ENCODE results near the gene C6orf163.
A peak's percentile ranks its signal among the peaks of the same experiment; 100 is the strongest.

The C6orf163 gene

DNA sequence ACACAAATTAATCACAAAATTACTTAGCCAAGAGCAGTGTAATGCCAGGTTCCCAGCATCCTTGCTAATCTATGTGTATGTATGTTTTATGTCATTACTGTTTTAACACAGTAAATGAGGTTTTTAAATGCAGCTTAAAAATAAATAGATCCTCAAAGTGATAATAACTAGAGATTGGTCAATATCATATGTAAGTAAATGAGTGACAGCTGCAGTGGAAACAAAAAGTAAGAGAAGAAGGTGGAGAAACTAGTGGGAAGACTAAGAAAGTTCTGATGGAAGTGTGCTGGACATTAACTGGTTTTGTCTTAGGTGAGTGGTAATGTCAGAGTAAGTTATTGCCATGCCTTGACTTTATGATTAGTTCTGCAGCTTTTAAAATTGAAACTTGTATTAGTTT is 13.7 kb upstream of the C6orf163 start:
- Histone ChIP-seq H3K4me3 (no peak overlapping the region), H3K9me3 (ENCODE audit: low read depth, low read length) (no peaks in the 10 kb centered on the region), H3K36me3 (ENCODE audit: insufficient read depth, low read length) (no peaks in the 10 kb centered on the region), H3K9ac (ENCODE audit: insufficient read length) (no peak overlapping the region), H3K27ac (no peak overlapping the region)
- DNase-seq (ENCODE audit: low read depth, low spot score) = no peak
- TF ChIP-seq FOXP2 (optimal IDR thresholded peaks at IDR 0.05; ENCODE audit: control extremely low read depth, extremely low read length, insufficient read depth) (no peak), POLR2AphosphoS5 (IDR thresholded peaks at IDR 0.05; ENCODE audit: borderline replicate concordance, low read depth, low read length) (no peak), EZH2 (IDR thresholded peaks at IDR 0.05) (no peak)

DNA sequence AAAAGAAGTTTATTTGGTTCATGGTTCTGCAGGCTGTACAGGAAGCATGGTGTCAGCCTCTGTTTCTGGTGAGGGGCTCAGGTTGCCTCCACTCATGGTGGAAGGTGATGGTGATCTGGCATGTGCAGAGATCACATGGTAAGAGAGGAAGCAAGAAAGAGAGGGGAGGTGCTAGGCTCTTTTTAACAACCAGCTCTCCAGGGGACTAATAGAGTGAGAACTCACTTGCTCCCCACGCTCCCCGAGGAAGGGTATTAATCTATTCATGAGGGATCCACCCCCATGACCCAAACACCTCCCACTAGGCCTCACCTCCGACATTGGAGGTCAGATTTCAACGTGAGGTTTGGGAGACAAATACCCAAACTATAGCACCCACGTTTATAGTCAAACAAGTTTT is 11.6 kb upstream of the C6orf163 start:
- no peaks in the 10 kb centered on the region for H3K9me3 ChIP-seq (ENCODE audit: low read depth, low read length)
- no peak overlapping the region for H3K9ac ChIP-seq (ENCODE audit: insufficient read length)
- no peak overlapping the region for H3K4me3 ChIP-seq
- H3K36me3 ChIP-seq (ENCODE audit: insufficient read depth, low read length) = no peaks in the 10 kb centered on the region
- no peak overlapping the region for H3K27ac ChIP-seq
- TF ChIP-seq POLR2AphosphoS5 (IDR thresholded peaks at IDR 0.05; ENCODE audit: borderline replicate concordance, low read depth, low read length) = no peak
- TF ChIP-seq FOXP2 (optimal IDR thresholded peaks at IDR 0.05; ENCODE audit: control extremely low read depth, extremely low read length, insufficient read depth) = no peak
- no peak for TF ChIP-seq EZH2 (IDR thresholded peaks at IDR 0.05)
- no peak for DNase-seq (ENCODE audit: low read depth, low spot score)

DNA sequence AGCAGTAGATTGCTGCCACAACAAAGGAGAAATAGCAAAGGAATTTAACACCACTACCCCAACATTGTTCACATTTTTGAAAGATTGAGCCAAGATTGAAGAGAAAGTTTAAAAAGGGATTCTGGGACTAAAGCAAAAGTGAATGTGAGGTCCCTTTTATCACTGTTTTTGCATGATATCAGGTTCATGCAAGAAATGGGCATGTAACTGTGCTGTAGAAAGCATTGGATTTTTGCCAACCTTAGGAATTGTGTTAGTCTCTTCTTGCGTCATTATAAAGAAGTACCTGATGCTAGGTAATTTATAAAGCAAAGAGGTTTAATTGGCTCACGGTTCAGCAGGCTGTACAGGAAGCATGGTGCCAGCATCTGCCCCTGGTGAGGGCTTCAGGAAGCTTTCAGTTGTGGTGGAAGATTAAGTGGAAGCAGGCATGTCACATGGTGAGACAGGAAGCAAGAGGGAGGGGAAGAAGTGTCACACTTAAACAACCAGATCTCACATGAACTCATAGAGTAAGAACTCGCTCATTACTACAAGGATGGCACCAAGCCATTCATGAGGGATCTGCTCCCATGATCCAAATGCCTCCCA is 10.9 kb upstream of the C6orf163 start:
- no peak overlapping the region for H3K9ac ChIP-seq (ENCODE audit: insufficient read length)
- no peak overlapping the region for H3K4me3 ChIP-seq
- TF ChIP-seq EZH2 (IDR thresholded peaks at IDR 0.05) (no peak), FOXP2 (optimal IDR thresholded peaks at IDR 0.05; ENCODE audit: control extremely low read depth, extremely low read length, insufficient read depth) (no peak), POLR2AphosphoS5 (IDR thresholded peaks at IDR 0.05; ENCODE audit: borderline replicate concordance, low read depth, low read length) (no peak)
- no peak overlapping the region for H3K27ac ChIP-seq
- H3K9me3 ChIP-seq (ENCODE audit: low read depth, low read length) = no peaks in the 10 kb centered on the region
- DNase-seq (ENCODE audit: low read depth, low spot score) = peak; percentile 26
- no peaks in the 10 kb centered on the region for H3K36me3 ChIP-seq (ENCODE audit: insufficient read depth, low read length)

DNA sequence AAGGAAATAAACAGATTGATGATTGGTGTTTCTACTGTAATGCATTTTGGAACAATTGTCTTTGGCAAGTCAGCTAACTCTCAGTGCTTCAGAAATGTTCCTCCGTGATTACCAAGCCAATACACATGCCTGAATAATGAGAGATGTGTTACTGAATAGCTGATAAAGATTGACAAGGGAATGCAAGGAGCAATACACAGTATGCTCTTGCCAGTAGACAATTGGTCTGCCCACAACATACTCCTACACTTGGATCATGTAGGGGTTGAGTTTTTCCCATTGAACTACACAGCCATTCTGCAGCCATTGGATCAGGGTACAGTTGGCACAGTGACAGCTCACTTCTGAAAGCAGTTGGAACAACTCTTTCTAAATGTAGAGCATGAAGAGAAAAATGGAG is 9.9 kb upstream of the C6orf163 start:
- Histone ChIP-seq H3K27ac (no peak overlapping the region), H3K9ac (ENCODE audit: insufficient read length) (no peak overlapping the region), H3K36me3 (ENCODE audit: insufficient read depth, low read length) (no peaks in the 10 kb centered on the region), H3K4me3 (no peak overlapping the region), H3K9me3 (ENCODE audit: low read depth, low read length) (no peaks in the 10 kb centered on the region)
- TF ChIP-seq EZH2 (IDR thresholded peaks at IDR 0.05) (no peak), POLR2AphosphoS5 (IDR thresholded peaks at IDR 0.05; ENCODE audit: borderline replicate concordance, low read depth, low read length) (no peak), FOXP2 (optimal IDR thresholded peaks at IDR 0.05; ENCODE audit: control extremely low read depth, extremely low read length, insufficient read depth) (no peak)
- no peak for DNase-seq (ENCODE audit: low read depth, low spot score)

DNA sequence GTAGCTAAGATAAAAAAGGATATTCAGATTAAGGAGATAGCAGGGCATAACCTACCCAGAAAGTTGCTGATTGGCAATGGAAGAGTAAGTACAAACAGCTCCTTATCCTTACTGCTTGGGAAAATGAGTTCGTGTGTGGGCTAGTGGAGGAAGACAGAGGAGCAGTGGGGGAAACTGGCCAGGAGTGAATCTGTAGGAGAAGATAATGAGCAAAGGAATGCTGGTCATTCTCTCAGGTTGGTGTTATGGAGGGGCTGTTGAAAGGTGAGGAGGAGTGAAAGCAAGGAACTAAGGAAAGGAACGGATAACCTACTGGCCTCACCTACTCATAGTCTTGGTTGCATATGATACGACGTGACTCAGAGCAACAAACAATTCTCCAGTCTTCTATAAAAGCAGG is 8.2 kb upstream of the C6orf163 start:
- Histone ChIP-seq H3K27ac (no peak overlapping the region), H3K36me3 (ENCODE audit: insufficient read depth, low read length) (no peaks in the 10 kb centered on the region), H3K4me3 (no peak overlapping the region), H3K9me3 (ENCODE audit: low read depth, low read length) (no peaks in the 10 kb centered on the region), H3K9ac (ENCODE audit: insufficient read length) (no peak overlapping the region)
- no peak for DNase-seq (ENCODE audit: low read depth, low spot score)
- TF ChIP-seq POLR2AphosphoS5 (IDR thresholded peaks at IDR 0.05; ENCODE audit: borderline replicate concordance, low read depth, low read length) (no peak), EZH2 (IDR thresholded peaks at IDR 0.05) (no peak), FOXP2 (optimal IDR thresholded peaks at IDR 0.05; ENCODE audit: control extremely low read depth, extremely low read length, insufficient read depth) (no peak)

DNA sequence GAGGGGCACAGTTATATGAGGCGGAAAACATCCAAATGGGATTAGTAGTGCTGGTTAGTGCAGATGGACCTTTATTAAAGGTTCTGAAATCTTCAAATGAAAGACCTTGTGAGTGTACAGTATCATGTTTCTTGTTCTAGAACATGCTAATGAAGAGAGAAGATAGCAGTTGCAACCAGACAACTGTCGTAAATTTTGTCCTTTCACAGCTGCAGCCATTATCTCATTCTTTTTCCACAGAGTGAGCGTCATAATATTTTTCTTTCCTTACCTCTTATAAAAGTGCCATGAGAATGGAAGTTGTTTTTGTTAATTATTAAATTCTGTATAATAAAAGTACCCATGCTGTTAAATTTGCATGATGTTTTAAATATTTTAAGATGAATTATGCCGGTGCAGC is 4.4 kb upstream of the C6orf163 start:
- H3K9ac ChIP-seq (ENCODE audit: insufficient read length) = no peak overlapping the region
- H3K9me3 ChIP-seq (ENCODE audit: low read depth, low read length) = no peaks in the 10 kb centered on the region
- H3K27ac ChIP-seq = no peak overlapping the region
- no peak for DNase-seq (ENCODE audit: low read depth, low spot score)
- TF ChIP-seq FOXP2 (optimal IDR thresholded peaks at IDR 0.05; ENCODE audit: control extremely low read depth, extremely low read length, insufficient read depth) = no peak
- TF ChIP-seq EZH2 (IDR thresholded peaks at IDR 0.05) = no peak
- no peak for TF ChIP-seq POLR2AphosphoS5 (IDR thresholded peaks at IDR 0.05; ENCODE audit: borderline replicate concordance, low read depth, low read length)
- H3K4me3 ChIP-seq = no peak overlapping the region
- H3K36me3 ChIP-seq (ENCODE audit: insufficient read depth, low read length) = no peaks in the 10 kb centered on the region

DNA sequence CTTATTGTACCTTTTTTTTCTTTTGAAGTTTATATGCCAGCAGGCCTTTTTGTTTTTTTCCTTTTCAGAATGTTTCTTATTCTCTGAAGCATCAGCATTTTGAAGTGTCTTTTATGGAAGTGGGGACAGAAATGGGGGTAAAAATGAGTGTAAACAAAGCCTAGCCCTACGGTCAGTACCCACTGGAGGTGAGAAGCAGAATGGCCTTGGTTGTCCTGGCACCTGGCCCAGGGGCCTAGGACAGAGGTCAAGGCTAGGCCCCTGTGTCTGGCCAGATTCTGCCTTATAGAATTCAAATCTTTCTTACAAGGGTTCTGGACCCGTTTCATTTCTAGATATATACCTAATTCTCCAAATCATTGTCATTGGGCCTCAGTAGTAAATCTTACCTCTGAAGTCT is 3.5 kb upstream of the C6orf163 start:
- DNase-seq (ENCODE audit: low read depth, low spot score) = no peak
- Histone ChIP-seq H3K27ac (no peak overlapping the region), H3K4me3 (no peak overlapping the region), H3K36me3 (ENCODE audit: insufficient read depth, low read length) (no peaks in the 10 kb centered on the region), H3K9ac (ENCODE audit: insufficient read length) (no peak overlapping the region), H3K9me3 (ENCODE audit: low read depth, low read length) (no peaks in the 10 kb centered on the region)
- TF ChIP-seq FOXP2 (optimal IDR thresholded peaks at IDR 0.05; ENCODE audit: control extremely low read depth, extremely low read length, insufficient read depth) = no peak
- no peak for TF ChIP-seq EZH2 (IDR thresholded peaks at IDR 0.05)
- TF ChIP-seq POLR2AphosphoS5 (IDR thresholded peaks at IDR 0.05; ENCODE audit: borderline replicate concordance, low read depth, low read length) = no peak

DNA sequence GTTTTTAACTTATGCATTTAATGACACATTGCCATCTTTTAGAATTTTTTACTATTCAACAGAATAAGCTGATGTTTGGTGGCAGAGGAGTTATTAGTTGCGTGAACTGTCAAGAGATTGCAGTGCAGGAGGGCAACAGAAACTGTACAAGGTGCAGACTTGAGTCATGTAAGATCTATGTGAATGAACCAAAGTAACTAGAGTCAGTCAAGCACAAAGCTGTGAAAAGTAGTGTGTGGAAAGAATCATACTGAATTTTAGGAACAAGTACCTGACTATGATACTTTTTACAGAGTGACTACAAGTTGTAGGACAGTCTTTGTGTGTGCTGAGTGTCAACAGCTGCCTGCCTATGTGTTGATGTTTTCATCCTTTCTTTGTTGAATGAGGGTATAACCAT is 2.7 kb upstream of the C6orf163 start:
- Histone ChIP-seq H3K9ac (ENCODE audit: insufficient read length) (no peak overlapping the region), H3K36me3 (ENCODE audit: insufficient read depth, low read length) (no peaks in the 10 kb centered on the region), H3K27ac (no peak overlapping the region), H3K4me3 (no peak overlapping the region), H3K9me3 (ENCODE audit: low read depth, low read length) (no peaks in the 10 kb centered on the region)
- TF ChIP-seq POLR2AphosphoS5 (IDR thresholded peaks at IDR 0.05; ENCODE audit: borderline replicate concordance, low read depth, low read length) (no peak), FOXP2 (optimal IDR thresholded peaks at IDR 0.05; ENCODE audit: control extremely low read depth, extremely low read length, insufficient read depth) (no peak), EZH2 (IDR thresholded peaks at IDR 0.05) (no peak)
- DNase-seq (ENCODE audit: low read depth, low spot score) = no peak

DNA sequence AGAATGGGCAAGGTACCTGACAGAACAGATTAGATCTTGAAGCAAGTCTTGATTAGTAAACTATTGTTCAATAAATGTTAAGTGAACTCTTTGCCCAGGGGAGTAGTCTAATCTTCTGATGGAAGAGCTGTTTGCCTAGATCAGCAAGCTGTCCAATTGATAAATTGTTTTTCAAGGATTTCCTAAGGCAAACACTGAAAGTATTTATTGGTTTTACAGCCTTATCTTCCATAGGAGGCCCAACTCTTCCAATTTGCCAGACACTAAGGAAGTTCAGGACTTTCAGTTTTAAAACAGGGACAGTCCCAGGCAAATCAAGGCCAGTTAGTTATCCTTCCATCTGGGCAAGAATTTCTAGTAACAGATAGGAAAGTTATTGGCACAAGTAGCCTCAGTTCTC is 1.8 kb upstream of the C6orf163 start:
- H3K36me3 ChIP-seq (ENCODE audit: insufficient read depth, low read length) = no peaks in the 10 kb centered on the region
- TF ChIP-seq POLR2AphosphoS5 (IDR thresholded peaks at IDR 0.05; ENCODE audit: borderline replicate concordance, low read depth, low read length) (no peak), FOXP2 (optimal IDR thresholded peaks at IDR 0.05; ENCODE audit: control extremely low read depth, extremely low read length, insufficient read depth) (no peak), EZH2 (IDR thresholded peaks at IDR 0.05) (no peak)

More for the DNA sequence above, 1.8 kb upstream of the C6orf163 start:
- Histone ChIP-seq H3K4me3 (no peak overlapping the region), H3K9ac (ENCODE audit: insufficient read length) (no peak overlapping the region), H3K9me3 (ENCODE audit: low read depth, low read length) (no peaks in the 10 kb centered on the region), H3K27ac (no peak overlapping the region)
- DNase-seq (ENCODE audit: low read depth, low spot score) = no peak
